K562 (cell line): ENCODE results near the gene ERO1B. TPM values are rescaled to one million over a fixed set of nuclear protein-coding genes. Genes with fewer than 3 reads are reported as not detected.

ENCODE experiments used
- ATAC-seq: fragments of 200-7000 bp; cut with Tn5 transposase; 3 replicates; pipeline ENCODE4 v1.9.1; 2020; ENCODE audit warnings: moderate library complexity
- BruUV-seq: library from RNA; stranded (reverse); fragments of 400-500 nt; replicated peaks from 2 replicates; lab custom pipeline; 2021; lab: Mats Ljungman, UMichigan
- CTCF ChIA-PET: fragments of 300-600 bp; formaldehyde crosslinking; extraction: SDS; loops from one replicate; lab custom pipeline; 2021; ENCODE audit warnings: low intra/inter-chr PET ratio; lab: Yijun Ruan, JAX
- POLR2A ChIA-PET: fragments of 300-600, 350-650 bp; sonication (Branson Sonifier 250); formaldehyde crosslinking; extraction: SDS; loops from one replicate; lab custom pipeline; 2021; ENCODE audit warnings: antibody characterized with exemption, inconsistent platforms; lab: Yijun Ruan, JAX
- DNase-seq, 4 experiments: peaks; one replicate each; pipeline versions ENCODE4 v3.0.0 to v3.0.0-alpha.2; 2011 to 2018; ENCODE audit warnings: low spot score in 3 of 4, mixed read lengths in 3 of 4; ENCODE audit errors: extremely low read depth in 1 of 4
- FAIRE-seq: peaks from 2 replicates; lab custom pipeline; 2011; peaks lifted over from hg19 to GRCh38; lab: Jason Lieb, UNC
- H2AFZ ChIP-seq: 2 replicates; pipeline ENCODE4 v1.6.0; 2011; ENCODE audit warnings: low read depth, low read length, control low read depth, inconsistent platforms
- H3K27ac ChIP-seq: fragments of 200-600 bp; 3 replicates; pipeline ENCODE4 v1.8.0; 2011; ENCODE audit warnings: low read depth, mild to moderate bottlenecking, control low read depth, inconsistent platforms, low read length, moderate library complexity, mixed read lengths; ENCODE audit errors: extremely low read depth
- H3K27me3 ChIP-seq, 2 experiments: fragments of 300-600 bp in 1 of 2; 2 replicates in 1 of 2; 3 replicates in 1 of 2; pipeline versions ENCODE4 v1.6.0 to v1.8.0; 2011; ENCODE audit warnings: inconsistent platforms in 2 of 2, low read length in 2 of 2, mild to moderate bottlenecking in 1 of 2, mixed read lengths in 1 of 2, moderate library complexity in 1 of 2; ENCODE audit not compliant: control insufficient read depth in 2 of 2, insufficient read depth in 2 of 2
- H3K36me3 ChIP-seq: fragments of 300-600 bp; 3 replicates; pipeline ENCODE4 v1.8.0; 2011; ENCODE audit warnings: mild to moderate bottlenecking, low read length, inconsistent platforms; ENCODE audit not compliant: control insufficient read depth, insufficient read depth
- H3K4me1 ChIP-seq, 2 experiments: fragments of 200-600 bp in 1 of 2; replicated peaks in 1 of 2; 2 replicates in 1 of 2; 3 replicates in 1 of 2; pipeline versions ENCODE4 v1.5.1 to v1.8.0; 2011; ENCODE audit warnings: inconsistent platforms in 2 of 2, low read length in 2 of 2, mild to moderate bottlenecking in 1 of 2, mixed read lengths in 1 of 2, moderate library complexity in 1 of 2; ENCODE audit not compliant: control insufficient read depth in 2 of 2, insufficient read depth in 2 of 2
- H3K4me2 ChIP-seq: 2 replicates; pipeline ENCODE4 v1.6.1; 2011; ENCODE audit warnings: low read length, control low read depth, inconsistent platforms, mixed read lengths; ENCODE audit not compliant: insufficient read depth
- H3K4me3 ChIP-seq: fragments of 200-600 bp; sonication (generic), shearing (Covaris generic); 2 replicates; pipeline ENCODE4 v1.5.1; 2016; ENCODE audit warnings: control low read depth, inconsistent platforms
- H3K79me2 ChIP-seq: fragments of 200-600 bp; 3 replicates; pipeline ENCODE4 v1.8.0; 2011; ENCODE audit warnings: low read length, inconsistent platforms; ENCODE audit not compliant: control insufficient read depth, insufficient read depth
- H3K9ac ChIP-seq, 2 experiments: 2 replicates each; pipeline versions ENCODE4 v1.6.0 to v1.6.1; 2011; ENCODE audit warnings: low read depth in 2 of 2, low read length in 2 of 2, control low read depth in 1 of 2, inconsistent platforms in 1 of 2, mild to moderate bottlenecking in 1 of 2, mixed read lengths in 1 of 2; ENCODE audit not compliant: insufficient read depth in 1 of 2
- H3K9me1 ChIP-seq: one replicate; pipeline ENCODE4 v1.6.0; 2011; ENCODE audit warnings: inconsistent platforms, mild to moderate bottlenecking, low read length, moderate library complexity; ENCODE audit not compliant: control insufficient read depth, insufficient read depth
- H3K9me3 ChIP-seq: replicated peaks from 2 replicates; pipeline ENCODE4 v1.5.1; 2011; ENCODE audit warnings: low read depth, low read length, inconsistent platforms; ENCODE audit not compliant: control insufficient read depth, insufficient read depth
- H4K20me1 ChIP-seq: replicated peaks from 2 replicates; pipeline ENCODE4 v1.6.1; 2011; ENCODE audit warnings: low read length, inconsistent platforms, mixed read lengths; ENCODE audit not compliant: control insufficient read depth, insufficient read depth
- CHD1 ChIP-seq: fragments of 200-600 bp; sonication (generic); IDR thresholded peaks from one replicate; pipeline ENCODE4 v1.6.1; 2012; ENCODE audit warnings: mild to moderate bottlenecking, moderate library complexity, low read length, inconsistent platforms
- ELF2 ChIP-seq: fragments of 250-450 bp; sonication (Bioruptor Pico); IDR thresholded peaks from 2 replicates; pipeline ENCODE4 v1.5.0; 2021; ENCODE audit warnings: mild to moderate bottlenecking
- FOSL1 ChIP-seq: fragments of 200-800 bp; sonication (Bioruptor generic); conservative IDR thresholded peaks from 2 replicates; pipeline ENCODE4 v1.6.1; 2016; ENCODE audit warnings: missing genetic modification characterization, missing compliant biosample characterization
- HMGXB4 ChIP-seq: sonication (generic); formaldehyde crosslinking; IDR thresholded peaks from 2 replicates; pipeline ENCODE4 v1.8.1; 2023; ENCODE audit warnings: mild to moderate bottlenecking, missing genetic modification reagents
- HNRNPL ChIP-seq: fragments of 200-400 bp; formaldehyde crosslinking; IDR thresholded peaks from 2 replicates; pipeline ENCODE4 v1.6.1; 2017; ENCODE audit warnings: low read depth, mild to moderate bottlenecking, low read length
- IFI16 ChIP-seq: fragments of 250-450 bp; sonication (Bioruptor Pico); IDR thresholded peaks from 2 replicates; pipeline ENCODE4 v2.1.2; 2022; ENCODE audit warnings: mild to moderate bottlenecking, inconsistent platforms
- NCOA2 ChIP-seq, 2 experiments: fragments of 450-650 bp; IDR thresholded peaks; 2 replicates each; pipeline ENCODE4 v1.6.1; 2018; ENCODE audit warnings: mild to moderate bottlenecking in 2 of 2, moderate library complexity in 1 of 2; ENCODE audit not compliant: partially characterized antibody in 2 of 2
- NR2F6 ChIP-seq: fragments of 450-650 bp; formaldehyde crosslinking; IDR thresholded peaks from 2 replicates; pipeline ENCODE4 v1.4.0; 2020; ENCODE audit warnings: mild to moderate bottlenecking
- NR4A1 ChIP-seq, 2 experiments: fragments of 250-450 bp in 1 of 2; fragments of 450-650 bp in 1 of 2; sonication (Bioruptor Pico) in 1 of 2; IDR thresholded peaks; 2 replicates each; pipeline versions ENCODE4 v1.4.0 to v1.6.1; 2016 to 2020; ENCODE audit warnings: mild to moderate bottlenecking in 2 of 2, missing compliant biosample characterization in 1 of 2, missing genetic modification characterization in 1 of 2, moderate library complexity in 1 of 2
- PBX2 ChIP-seq, 2 experiments: IDR thresholded peaks in 1 of 2; conservative IDR thresholded peaks in 1 of 2; 2 replicates each; pipeline ENCODE4 v1.6.1; 2016; ENCODE audit warnings: low read depth in 2 of 2, mild to moderate bottlenecking in 1 of 2, missing compliant biosample characterization in 1 of 2, missing genetic modification characterization in 1 of 2, moderate library complexity in 1 of 2
- RAD51 ChIP-seq: fragments of 450-650 bp; IDR thresholded peaks from 2 replicates; pipeline ENCODE4 v1.7.1; 2016; ENCODE audit warnings: low read depth, mild to moderate bottlenecking, borderline replicate concordance
- ZKSCAN1 ChIP-seq: fragments of 150-350 bp; IDR thresholded peaks from 2 replicates; pipeline ENCODE4 v1.6.1; 2016; ENCODE audit warnings: low read depth, low read length
- ZNF175 ChIP-seq: fragments of 200-800 bp; sonication (Bioruptor generic); IDR thresholded peaks from 2 replicates; pipeline ENCODE4 v1.6.1; 2016; ENCODE audit warnings: low read depth, mild to moderate bottlenecking, missing genetic modification characterization, missing compliant biosample characterization
- ZNF224 ChIP-seq: sonication (generic); formaldehyde crosslinking; IDR thresholded peaks from 2 replicates; pipeline ENCODE4 v1.8.0; 2022; ENCODE audit warnings: mild to moderate bottlenecking, missing genetic modification reagents
- ZNF766 ChIP-seq: fragments of 200-800 bp; sonication (Bioruptor generic); conservative IDR thresholded peaks from 2 replicates; pipeline ENCODE4 v1.6.1; 2016; ENCODE audit warnings: missing genetic modification characterization, missing compliant biosample characterization
- in situ Hi-C: fragments of 300-500 bp; cut with MboI; formaldehyde crosslinking; loops from 4 replicates; pipeline ENCODE4 v1.15.0; 2018; ENCODE audit warnings: inconsistent platforms, mixed read lengths
- intact Hi-C: fragments of 100-400 bp; cut with micrococcal nuclease; formaldehyde crosslinking; loops from 2 replicates; pipeline ENCODE4 v1.14.2; 2022
- polyA plus RNA-seq, 8 experiments: library from polyadenylated mRNA; depleted of rRNA in 4 of 8; stranded (reverse) in 5 of 8; unstranded in 3 of 8; fragments of >200 nt; fragmentation: Nextera tagmentation in 2 of 8; fragmentation: Illumina TruSeq in 1 of 8; extraction: Ambion mirVana in 2 of 8; extraction: Trizol in 1 of 8; gene quantifications; 2 replicates each; pipeline versions ENCODE4 v1.2.1 to v1.2.3, GENCODE V29; 2011 to 2014; ENCODE audit warnings: inconsistent platforms in 1 of 8, missing spikeins in 1 of 8
- total RNA-seq, 7 experiments: library from RNA; depleted of rRNA in 6 of 7; stranded (reverse); fragments of >200 nt in 6 of 7; fragmentation: Illumina TruSeq in 2 of 7; extraction: Trizol in 2 of 7; gene quantifications; 2 replicates each; pipeline versions ENCODE4 v1.2.1 to v1.2.3, GENCODE V29; 2011 to 2021; ENCODE audit warnings: low replicate concordance in 1 of 7
- TF ChIP-seq, protein P1 (sequence below): fragments of 250-450 bp; sonication (Bioruptor Pico); IDR thresholded peaks from 2 replicates; pipeline ENCODE4 v1.8.0; 2021; ENCODE audit warnings: mild to moderate bottlenecking, moderate library complexity

Gene ERO1B
- total and polyA plus RNA-seq, 9 of the 15 experiments (the other 6 are each of a cell fraction or from before 2014, with no cell fraction given): 0.59 to 6.4 (median 4.2) TPM

DNA sequence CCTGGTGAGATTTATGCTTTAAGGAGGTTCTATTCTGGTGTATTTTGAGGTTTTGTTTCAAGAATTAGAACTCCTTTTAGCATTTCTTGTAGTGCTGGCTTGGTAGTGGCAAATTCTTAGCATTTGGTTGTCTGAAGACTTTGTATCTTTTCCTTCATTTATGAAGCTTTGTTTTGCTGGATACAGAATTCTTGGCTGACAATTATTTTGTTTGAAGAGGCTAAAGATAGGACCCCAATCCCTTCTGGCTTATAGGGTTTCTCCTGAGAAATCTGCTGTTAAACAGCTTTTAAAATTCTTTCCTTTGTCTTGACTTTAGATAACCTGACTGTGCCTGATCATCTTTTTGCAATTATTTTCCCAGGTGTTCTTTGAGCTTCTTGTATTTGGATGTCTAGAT lies 80.8 kb downstream of the ERO1B start:
- Histone ChIP-seq H3K27me3 (no peaks in the 10 kb centered on the region), H3K9me1 (no peaks in the 10 kb centered on the region), H3K9me3 (no peaks in the 10 kb centered on the region), H3K79me2 (no peaks in the 10 kb centered on the region), H3K4me1 (no peaks in the 10 kb centered on the region; a peak in 1 of 5 replicates), H3K4me2 (no peak overlapping the region), H3K4me3 (no peak overlapping the region), H3K27ac (no peak overlapping the region), H3K9ac (no peak overlapping the region), H4K20me1 (no peaks in the 10 kb centered on the region), H3K36me3 (no peaks in the 10 kb centered on the region), H2AFZ (no peak overlapping the region)
- ChIA-PET POLR2A (interaction anchor here (0.5 to 1.3 kb wide), 3 partner anchors 11 to 81 kb away, joined by 3 to 4 read pairs (median 3); partner anchors contain the start of gene ERO1B), CTCF (no interaction called here)
- ATAC-seq: no peak
- FAIRE-seq: no peak
- in situ Hi-C loops (no loop called here), intact Hi-C loops (no loop called here)
- BruUV-seq: no TSS peak
- no peak for DNase-seq
- TF ChIP-seq ZKSCAN1 (no peak), CHD1 (no peak), NCOA2 (IDR thresholded peaks at IDR 0.05; ENCODE audit: partially characterized antibody in 2 of 2) (no peak), IFI16 (no peak), ZNF766 (no peak), NR4A1 (CRISPR knock-in tag; IDR thresholded peaks at IDR 0.05) (no peak), NR4A1 (tag; IDR thresholded peaks at IDR 0.05) (no peak), RAD51 (no peak), FOSL1 (tag) (no peak), HMGXB4 (no peak), NR2F6 (no peak), ELF2 (no peak), PBX2 (CRISPR knock-in tag; IDR thresholded peaks at IDR 0.05; ENCODE audit: low read depth) (no peak), PBX2 (tag; conservative IDR thresholded peaks at IDR 0.05; ENCODE audit: low read depth) (no peak), HNRNPL (no peak), ZNF224 (no peak), ZNF175 (CRISPR knock-in tag) (no peak)
- TF ChIP-seq, protein P1, sequence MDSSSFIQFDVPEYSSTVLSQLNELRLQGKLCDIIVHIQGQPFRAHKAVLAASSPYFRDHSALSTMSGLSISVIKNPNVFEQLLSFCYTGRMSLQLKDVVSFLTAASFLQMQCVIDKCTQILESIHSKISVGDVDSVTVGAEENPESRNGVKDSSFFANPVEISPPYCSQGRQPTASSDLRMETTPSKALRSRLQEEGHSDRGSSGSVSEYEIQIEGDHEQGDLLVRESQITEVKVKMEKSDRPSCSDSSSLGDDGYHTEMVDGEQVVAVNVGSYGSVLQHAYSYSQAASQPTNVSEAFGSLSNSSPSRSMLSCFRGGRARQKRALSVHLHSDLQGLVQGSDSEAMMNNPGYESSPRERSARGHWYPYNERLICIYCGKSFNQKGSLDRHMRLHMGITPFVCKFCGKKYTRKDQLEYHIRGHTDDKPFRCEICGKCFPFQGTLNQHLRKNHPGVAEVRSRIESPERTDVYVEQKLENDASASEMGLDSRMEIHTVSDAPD (CRISPR knock-in tag): no peak
